ENCODE measurements around the gene SHISA8.

The SHISA8 gene

GRCh38 chr22:41862530-41863266, 52.2 kb downstream of the SHISA8 start:
- Histone ChIP-seq H3K27me3 (ENCODE audit: insufficient read depth, low read length, poor library complexity) (no peaks in the 10 kb centered on the region), H3K4me1 (ENCODE audit: insufficient read depth, low read length) (no peaks in the 10 kb centered on the region), H3K9ac (ENCODE audit: low read depth, low read length) (no peak overlapping the region), H3K4me2 (ENCODE audit: insufficient read depth, low read length) (no peak overlapping the region), H4K20me1 (ENCODE audit: insufficient read depth, low read length) (peaks cover 81% of the 10 kb centered on the region), H3K4me3 (ENCODE audit: low read depth in 1 of 2, low read length in 2 of 2) (no peak overlapping the region), H3K27ac (ENCODE audit: low read length) (no peak overlapping the region), H3K79me2 (ENCODE audit: insufficient read depth, low read length) (peaks cover 95% of the 10 kb centered on the region), H3K9me3 (ENCODE audit: insufficient read depth, low read length, severe bottlenecking) (no peaks in the 10 kb centered on the region), H3K36me3 (ENCODE audit: insufficient read depth, low read length) (peaks cover 58% of the 10 kb centered on the region), H2AFZ (ENCODE audit: low read depth, low read length) (no peak overlapping the region)
- ATAC-seq (ENCODE audit: insufficient read depth, low read depth) (no peak), DNase-seq (no peak)
- TF ChIP-seq CTCF (IDR thresholded peaks at IDR 0.05; ENCODE audit: borderline replicate concordance, extremely low read depth, low read length, poor library complexity, severe bottlenecking) (no peak), EZH2 (IDR thresholded peaks at IDR 0.05; ENCODE audit: borderline replicate concordance, low read depth, low read length, severe bottlenecking) (no peak)

GRCh38 chr22:41862160-41862529, 52.7 kb downstream of the SHISA8 start:
- peaks cover 54% of the 10 kb centered on the region for H3K36me3 ChIP-seq (ENCODE audit: insufficient read depth, low read length)
- H3K9me3 ChIP-seq (ENCODE audit: insufficient read depth, low read length, severe bottlenecking) = no peaks in the 10 kb centered on the region
- H3K27ac ChIP-seq (ENCODE audit: low read length) = no peak overlapping the region
- H4K20me1 ChIP-seq (ENCODE audit: insufficient read depth, low read length) = peaks cover 84% of the 10 kb centered on the region
- H3K4me3 ChIP-seq (ENCODE audit: low read depth in 1 of 2, low read length in 2 of 2) = no peak overlapping the region
- no peak for TF ChIP-seq EZH2 (IDR thresholded peaks at IDR 0.05; ENCODE audit: borderline replicate concordance, low read depth, low read length, severe bottlenecking)
- TF ChIP-seq CTCF (IDR thresholded peaks at IDR 0.05; ENCODE audit: borderline replicate concordance, extremely low read depth, low read length, poor library complexity, severe bottlenecking) = no peak
- H3K9ac ChIP-seq (ENCODE audit: low read depth, low read length) = no peak overlapping the region
- H3K4me2 ChIP-seq (ENCODE audit: insufficient read depth, low read length) = no peak overlapping the region
- DNase-seq (no peak), ATAC-seq (ENCODE audit: insufficient read depth, low read depth) (no peak)
- H2AFZ ChIP-seq (ENCODE audit: low read depth, low read length) = no peak overlapping the region
- peaks cover 97% of the 10 kb centered on the region for H3K79me2 ChIP-seq (ENCODE audit: insufficient read depth, low read length)
- H3K27me3 ChIP-seq (ENCODE audit: insufficient read depth, low read length, poor library complexity) = no peaks in the 10 kb centered on the region
- no peaks in the 10 kb centered on the region for H3K4me1 ChIP-seq (ENCODE audit: insufficient read depth, low read length)

Data from DND-41 (cell line).